Right lobe of liver (tissue), 4 donors: ENCODE measurements around the gene BBX.

Experiments
- POLR2A ChIP-seq: fragments of 450-650 bp; IDR thresholded peaks from one replicate; pipeline ENCODE4 v1.6.1; 2017; ENCODE audit warnings: antibody characterized with exemption, mild to moderate bottlenecking
- TF ChIP-seq, protein P1 (sequence below), 4 donors: fragments of 200-600 bp in 3 of 4; fragments of 450-650 bp in 1 of 4; IDR thresholded peaks; one replicate each; pipeline versions ENCODE4 v1.5.1 to v1.8.0; 2016 to 2022; ENCODE audit warnings: antibody characterized with exemption in 4 of 4, mild to moderate bottlenecking in 2 of 4
- donor health status: DM: no; HTN: no; CAD: no.
- donor health status: DM: no; HTN: no; CAD: no.
- donor health status: DM: no; HTN: yes; CAD: no.

DNA sequence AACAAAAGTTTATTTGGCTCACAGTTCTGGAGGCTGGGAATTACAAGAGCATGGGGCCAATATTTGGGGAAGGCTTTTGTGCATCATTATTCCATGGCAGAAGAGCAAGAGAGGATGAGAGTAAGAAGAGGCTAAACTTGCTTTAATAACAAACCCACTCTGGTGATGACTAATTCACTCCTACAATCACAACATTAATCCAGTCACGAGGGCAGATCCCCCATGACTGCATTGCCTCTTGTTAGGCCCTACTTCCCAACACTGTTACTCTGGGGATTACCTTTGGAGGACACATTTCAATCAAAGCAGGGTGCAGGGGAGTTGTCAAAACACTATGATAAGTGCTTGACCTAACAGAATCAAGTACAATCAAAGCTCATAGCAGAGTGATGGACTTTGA is 181.7 kb downstream of the BBX start:
- TF ChIP-seq, protein P1, sequence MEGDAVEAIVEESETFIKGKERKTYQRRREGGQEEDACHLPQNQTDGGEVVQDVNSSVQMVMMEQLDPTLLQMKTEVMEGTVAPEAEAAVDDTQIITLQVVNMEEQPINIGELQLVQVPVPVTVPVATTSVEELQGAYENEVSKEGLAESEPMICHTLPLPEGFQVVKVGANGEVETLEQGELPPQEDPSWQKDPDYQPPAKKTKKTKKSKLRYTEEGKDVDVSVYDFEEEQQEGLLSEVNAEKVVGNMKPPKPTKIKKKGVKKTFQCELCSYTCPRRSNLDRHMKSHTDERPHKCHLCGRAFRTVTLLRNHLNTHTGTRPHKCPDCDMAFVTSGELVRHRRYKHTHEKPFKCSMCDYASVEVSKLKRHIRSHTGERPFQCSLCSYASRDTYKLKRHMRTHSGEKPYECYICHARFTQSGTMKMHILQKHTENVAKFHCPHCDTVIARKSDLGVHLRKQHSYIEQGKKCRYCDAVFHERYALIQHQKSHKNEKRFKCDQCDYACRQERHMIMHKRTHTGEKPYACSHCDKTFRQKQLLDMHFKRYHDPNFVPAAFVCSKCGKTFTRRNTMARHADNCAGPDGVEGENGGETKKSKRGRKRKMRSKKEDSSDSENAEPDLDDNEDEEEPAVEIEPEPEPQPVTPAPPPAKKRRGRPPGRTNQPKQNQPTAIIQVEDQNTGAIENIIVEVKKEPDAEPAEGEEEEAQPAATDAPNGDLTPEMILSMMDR (IDR thresholded peaks at IDR 0.05) = no peak
- TF ChIP-seq POLR2A = no peak
